Mesenteric fat pad (tissue), 1 donor: ENCODE results near the gene URB2. TPM values are rescaled to one million over a fixed set of nuclear protein-coding genes. Genes with fewer than 3 reads are reported as not detected.
A peak's percentile ranks its signal among the peaks of the same experiment; 100 is the strongest.

Source experiments
- DNase-seq: peaks from one replicate; pipeline ENCODE4 v3.0.0-alpha.2; 2020; ENCODE audit warnings: low spot score
- total RNA-seq: library from RNA; stranded (reverse); fragmentation: NEBNext Ultra II Directional; extraction: Animal tissue kit (Norgen Biotek cat#: 25700); gene quantifications from one replicate; pipeline ENCODE4 v1.2.1, GENCODE V29; 2021
- donor health status: DM: yes; HTN: yes; CAD: no.

The URB2 gene
- total RNA-seq, 1 donor from 2014 or later, result 14.0 TPM

DNA sequence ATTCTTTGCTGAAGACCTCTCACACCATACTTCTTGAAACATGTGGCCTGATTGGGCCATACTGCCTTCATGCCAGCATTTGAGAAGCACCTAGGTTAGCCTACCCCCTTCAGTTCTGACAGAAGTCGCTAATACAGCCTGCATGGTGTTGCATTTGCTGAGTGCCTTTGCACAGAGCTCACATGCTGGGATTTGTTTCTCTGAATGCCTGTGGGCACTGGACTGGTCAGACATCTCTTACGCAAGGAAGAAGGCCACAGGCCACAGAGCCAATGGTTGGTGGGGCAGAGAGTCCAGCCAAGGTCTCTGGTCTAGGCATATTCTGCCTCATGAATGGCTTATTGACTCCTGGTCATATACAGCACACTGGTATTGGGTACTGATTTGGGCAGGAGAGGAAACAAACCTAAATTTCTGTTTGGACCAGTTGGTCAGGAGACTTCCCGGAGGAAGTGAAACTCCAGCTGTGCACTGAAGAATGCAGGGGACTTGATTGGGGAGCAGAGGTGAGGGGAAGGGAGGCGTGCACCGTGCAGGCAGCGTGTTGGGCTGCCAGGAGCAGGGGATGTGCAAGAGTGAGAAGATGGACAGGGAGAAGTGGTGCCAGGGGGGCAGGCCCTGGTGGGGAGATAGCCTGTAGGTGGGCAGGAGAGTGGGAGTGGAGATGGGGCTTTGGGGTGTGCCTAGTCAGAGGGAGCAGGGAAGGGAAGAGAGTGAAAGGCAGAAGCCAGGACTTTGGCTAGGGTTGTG lies 18.1 kb downstream of the URB2 start:
- peak; percentile 71 for DNase-seq

DNA sequence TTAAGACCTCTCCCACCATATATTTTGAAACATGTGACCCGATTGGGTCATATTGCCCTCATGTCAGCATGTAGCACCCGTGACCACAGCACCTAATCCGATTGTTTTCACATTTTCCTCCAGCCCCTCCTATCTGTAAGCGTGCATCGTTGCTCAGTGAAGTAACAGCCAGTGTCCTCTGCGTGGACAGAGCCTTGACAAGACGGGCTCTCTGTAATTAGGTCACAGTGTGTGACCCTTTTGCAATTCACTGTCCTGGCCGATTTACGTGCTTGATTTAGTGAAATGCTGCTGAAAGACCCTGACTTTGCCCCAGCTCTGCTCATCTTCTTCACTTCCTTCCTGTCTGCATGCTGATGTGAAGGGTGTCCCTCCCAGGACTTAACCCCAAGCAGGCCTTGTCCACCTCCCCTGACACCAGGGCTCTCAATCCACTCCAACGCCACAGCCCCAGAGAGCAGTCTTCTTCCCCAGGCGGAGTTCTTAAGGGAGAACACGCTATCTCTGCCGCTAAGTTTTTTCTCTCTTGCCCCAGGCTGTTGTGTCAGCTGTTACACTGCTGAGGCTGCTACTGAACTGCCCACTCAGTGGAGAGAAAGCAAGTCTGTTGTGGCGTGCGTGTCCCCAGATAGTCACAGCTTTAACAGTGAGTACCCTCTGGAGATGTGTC lies 19.4 kb downstream of the URB2 start:
- DNase-seq, result no peak

DNA sequence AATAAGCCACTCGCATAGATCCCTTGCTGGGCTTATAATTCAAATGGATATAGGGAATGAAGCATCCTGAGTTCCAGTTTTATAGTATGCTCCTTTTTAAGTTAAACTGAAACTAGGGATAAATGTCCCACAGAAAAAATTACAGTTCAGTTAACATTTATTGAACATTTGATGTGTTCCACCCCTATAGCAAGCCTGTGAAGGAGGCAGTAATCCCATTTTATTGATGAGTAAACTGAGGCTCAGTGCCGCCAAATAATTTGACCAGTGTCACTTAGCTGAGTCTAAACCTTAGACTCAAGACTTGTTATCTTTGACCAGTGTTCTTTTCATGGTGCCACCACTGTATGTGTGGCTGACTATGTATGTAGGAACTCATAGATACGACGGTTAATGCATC lies 22.4 kb downstream of the URB2 start:
- DNase-seq, result no peak

DNA sequence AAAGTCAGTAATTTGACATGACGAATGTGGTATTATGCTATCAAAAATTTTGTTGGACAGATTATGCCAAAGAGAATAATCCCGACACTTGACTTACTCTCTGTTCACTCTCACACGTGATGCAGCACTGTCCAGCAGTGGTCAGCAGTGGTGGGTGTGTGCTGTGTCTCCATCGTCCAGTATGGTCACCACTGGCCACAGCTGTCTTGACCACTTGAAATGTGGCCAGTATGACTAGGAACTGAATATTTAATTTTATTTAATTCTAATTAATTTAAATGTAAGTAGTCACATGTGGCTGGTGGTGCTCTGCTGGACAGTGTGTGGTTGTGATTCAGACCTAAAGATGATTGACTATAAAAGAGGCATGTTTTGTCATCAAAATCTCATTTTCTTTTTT lies 24.0 kb downstream of the URB2 start:
- DNase-seq, result no peak

DNA sequence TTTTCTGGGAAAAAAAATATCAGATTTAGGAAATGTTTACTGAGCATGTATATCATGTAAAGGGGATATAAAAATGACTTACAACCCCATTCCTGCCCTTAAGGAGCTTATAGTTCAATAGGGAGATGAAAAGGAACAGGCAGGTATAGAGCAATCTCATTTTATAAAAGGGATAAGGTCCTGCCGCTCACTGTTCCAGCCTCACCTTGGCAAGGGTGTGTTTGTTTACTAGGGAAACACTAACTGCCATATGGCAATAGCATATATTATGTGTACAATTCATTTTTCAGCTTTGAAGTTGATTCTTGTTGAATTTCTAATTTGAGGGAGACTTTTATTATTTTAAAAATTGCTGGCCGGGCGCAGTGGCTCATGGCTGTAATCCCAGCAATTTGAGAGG lies 25.5 kb downstream of the URB2 start:
- no peak for DNase-seq

DNA sequence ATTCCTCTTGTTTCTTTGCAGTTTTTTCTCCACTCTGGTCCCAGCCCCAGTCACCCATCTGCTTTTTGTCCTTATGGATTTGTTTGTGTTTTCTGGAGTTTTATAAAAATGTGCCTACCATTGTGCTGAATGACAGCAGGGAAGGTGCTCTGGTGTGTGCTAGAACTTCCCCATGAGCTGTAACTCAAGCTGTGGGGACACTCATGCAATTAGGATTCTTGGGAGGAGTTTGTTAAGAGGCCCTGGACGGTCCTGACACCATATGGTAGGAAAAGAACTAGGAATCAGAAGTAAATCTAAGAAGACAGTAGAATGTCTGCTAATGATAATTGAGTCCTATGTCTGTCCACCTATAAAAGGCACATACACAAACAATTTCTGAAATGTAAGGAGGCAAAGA lies 27.4 kb downstream of the URB2 start:
- DNase-seq, result no peak

DNA sequence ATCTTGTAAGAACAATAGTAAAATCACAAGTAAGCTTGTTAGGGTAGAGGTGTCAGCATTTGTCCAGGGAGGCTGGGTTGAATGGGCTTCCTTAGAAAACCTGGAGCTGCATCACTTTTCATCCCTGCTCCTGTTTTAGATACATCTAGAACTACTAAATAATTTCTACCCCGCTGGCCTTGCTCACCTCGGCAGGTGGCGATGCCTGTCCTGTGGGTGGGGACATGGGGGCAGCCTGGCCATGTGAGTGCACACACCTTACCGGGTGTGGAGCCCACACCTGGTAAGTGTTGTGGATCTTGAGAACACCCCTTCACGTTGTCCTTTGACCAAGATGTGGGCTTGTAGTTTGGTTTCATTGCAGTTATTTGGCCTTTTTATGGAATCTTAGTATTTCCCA lies 29.7 kb downstream of the URB2 start:
- peak; percentile 60 for DNase-seq

DNA sequence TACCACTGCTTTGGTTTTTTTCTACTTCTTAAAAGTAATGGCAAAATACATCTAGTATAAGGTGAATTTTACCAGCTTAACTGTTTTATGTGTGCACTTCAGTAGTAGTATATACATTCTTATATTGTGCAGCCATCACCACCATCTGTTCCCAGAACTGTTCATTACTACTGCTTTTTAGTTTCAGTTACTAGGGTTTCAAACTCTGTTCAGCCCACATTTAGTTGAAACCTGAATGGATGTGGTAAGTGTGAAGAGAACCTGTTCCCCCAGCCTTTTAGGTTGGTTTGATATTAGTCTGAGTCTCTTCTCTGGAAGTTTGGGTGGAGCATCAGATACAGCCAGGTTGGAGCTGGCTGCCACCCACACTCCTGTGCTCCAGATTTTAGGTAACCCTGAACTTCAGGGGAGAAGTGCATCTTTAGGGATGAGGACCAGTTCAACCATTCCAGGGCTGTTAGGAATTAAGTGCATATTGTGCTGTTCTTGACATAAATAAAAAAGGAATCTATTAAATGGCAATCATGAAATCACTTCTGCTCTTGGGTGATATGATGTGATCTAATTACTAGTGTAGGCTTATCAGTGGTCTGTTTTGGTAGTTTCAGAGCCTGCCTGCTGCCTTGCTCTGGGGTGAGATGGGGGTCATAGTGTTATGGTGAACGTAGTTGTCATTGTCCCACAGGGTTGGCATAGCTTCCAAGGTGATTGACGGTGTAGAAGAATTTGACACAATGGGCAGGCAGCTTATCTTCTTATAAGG lies 32.1 kb downstream of the URB2 start:
- DNase-seq, result no peak

DNA sequence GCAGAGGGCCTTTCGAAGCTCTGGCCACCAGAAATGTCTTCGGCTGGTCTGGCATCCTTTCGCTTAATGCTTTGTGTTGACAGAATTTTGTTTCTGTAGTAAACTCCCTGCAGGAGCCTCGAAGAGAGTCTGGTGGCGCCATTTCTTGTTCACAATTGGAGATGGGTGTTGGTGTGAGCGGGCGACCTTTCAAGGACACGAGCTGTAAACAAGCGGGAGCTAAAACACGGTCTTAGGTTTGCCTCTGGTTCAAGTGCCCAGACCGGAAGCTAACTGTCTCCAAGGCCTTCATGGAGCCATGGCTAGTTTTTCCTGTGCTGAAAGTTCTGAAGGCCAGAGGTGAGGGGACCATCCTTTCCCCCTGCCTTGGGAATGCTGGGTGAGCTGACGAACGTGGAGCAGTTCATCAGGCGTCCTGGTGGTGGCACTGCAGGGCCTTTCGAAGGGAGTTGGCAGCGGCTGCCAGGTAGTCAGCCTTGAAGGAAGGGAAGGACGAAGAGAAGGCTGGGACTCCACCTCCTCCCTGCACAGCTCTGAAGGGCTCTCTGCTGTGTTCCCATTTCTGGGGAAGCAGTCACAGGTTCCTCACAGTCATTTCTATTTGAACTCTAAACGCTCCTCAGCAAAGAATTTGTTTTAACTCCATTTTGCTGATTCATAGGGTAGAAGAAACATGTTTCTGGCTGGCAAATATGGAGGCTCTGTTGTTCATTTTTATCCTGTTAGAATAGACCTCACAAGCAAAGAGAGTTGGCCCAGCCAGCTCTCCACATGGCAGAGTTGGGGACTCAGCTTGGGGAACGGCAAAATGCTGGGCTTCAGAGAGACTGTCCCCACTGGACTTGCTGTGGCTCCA lies 35.2 kb downstream of the URB2 start:
- DNase-seq, result peak; percentile 90

DNA sequence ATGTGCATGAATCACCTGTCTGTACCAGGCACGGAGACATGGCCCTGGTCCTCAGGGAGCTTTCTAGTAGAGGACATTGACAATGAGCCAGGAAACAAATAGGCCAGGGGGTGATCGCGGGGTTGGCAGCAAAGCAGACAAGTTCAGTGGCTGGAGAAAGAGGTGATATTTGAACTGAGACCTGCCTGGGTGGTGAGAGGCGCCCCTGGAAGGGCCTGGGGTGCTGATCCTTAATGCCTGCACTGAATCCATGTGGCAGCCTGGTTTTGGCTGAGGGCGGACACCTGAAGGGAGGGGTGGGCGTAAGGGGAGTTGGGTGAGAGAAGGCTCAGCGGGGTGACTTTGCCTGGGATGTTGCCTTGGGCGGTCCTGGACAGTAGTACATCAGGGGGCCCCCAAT lies 35.9 kb downstream of the URB2 start:
- no peak for DNase-seq

DNA sequence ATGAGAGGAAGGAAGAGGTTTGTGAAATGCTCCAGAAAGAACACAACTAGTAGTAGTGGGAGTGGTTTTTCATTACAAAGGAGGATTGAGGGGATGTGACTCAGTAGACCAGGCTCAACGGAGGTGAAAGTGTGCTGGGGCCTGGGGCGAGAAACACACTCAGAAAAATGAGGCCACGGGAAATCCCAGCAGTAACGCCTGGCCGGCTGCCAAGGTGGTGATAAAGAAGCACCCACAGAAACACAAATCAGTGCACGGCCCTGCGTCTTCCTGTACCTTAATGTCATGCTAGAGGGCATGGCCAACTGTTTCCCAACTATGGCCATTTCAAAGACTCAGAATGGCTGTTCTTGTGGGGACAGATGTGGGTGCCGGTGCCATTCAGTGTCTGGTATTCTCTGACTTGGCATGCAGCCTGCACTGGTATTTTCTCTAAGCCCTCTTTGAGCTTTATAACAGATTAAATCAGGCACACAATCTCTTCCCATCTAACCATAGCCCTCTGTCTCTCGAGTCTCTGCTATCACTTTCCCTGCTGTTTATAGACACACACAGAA lies 38.2 kb downstream of the URB2 start:
- no peak for DNase-seq

DNA sequence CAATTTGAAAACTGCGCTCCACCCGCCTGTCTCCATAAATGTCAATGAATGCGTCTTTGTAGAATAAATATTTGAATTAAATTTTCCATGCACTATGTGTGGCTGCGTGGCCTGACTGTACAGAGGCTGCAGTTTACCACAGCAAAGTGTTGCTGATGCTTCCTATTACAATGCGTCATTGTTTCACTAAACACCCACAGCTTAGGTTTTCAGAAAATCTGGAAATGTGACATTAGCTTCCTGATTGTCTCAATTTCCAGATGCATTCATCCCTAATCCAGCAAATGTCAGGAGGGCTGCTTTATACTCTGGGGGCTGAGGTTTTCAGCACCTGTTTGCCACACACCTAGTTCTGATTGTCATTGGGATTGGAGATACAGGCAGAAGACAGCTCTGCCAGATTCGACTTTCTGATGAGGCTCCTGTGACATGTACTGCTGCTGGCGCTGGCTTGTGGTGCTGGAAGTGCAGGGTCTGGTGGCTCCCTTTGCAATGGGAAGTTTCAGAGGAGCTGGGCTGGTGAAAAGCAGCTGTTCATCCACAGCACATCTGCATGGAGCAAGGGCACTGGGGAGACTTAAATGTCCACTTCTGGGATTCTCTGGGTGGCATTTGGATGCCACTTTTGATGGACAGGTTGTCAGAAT lies 40.0 kb downstream of the URB2 start:
- no peak for DNase-seq

DNA sequence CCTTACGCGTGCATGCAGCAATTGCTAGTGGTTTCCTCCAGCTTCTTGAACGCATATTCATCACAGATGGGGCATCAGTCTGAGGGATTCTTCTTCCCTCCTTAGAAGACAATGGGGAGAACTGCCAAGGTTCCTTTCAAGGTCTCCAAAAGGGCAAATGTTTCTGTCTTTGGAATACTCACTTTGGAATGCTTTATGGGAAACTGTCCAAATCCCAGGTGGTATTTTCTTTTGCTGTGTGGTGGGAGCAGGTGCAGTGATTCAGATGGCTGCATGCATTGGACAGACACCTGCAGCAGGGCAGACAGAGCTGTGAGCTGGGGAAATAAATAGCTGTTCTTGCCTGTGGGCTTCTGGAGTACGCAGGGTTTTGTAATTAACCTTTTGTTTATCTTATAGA lies 40.5 kb downstream of the URB2 start:
- no peak for DNase-seq

DNA sequence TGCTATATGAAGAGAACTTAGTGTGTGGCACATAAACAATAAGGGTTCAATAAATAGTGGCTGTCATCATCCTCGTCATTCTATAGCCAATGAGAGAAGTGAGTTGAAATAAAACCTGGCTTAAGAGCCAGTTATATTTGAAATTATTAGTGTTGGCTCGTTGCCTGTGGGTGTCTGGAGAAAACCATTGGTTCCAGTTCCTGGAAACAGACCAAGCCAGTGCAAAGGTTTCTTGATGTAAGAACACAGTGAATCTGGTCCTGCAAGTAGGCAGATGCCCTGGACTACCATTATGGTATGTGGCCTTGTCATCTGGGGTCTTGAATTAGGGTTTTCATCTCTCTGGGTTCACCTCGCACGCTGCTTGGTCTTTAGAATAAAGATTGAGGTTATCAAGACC lies 43.3 kb downstream of the URB2 start:
- DNase-seq, result no peak

DNA sequence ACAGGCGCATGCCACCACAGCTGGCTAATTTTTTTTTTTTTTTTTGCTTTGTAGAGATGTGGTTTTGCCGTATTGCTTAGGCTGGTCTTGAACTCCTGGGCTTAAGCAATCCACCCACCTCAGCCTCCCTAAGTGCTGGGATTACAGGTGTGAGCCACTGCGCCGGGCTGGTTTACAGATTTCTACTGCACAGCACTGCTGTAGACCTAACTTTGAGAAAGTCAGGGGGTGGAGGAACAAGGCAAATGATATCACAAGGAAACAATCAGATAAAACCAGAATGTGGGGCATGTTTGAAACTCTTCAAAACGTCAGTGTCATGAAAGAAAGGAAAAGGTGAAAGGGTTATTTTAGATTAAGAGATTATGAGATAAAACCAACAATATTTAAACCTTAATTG lies 45.3 kb downstream of the URB2 start:
- no peak for DNase-seq

DNA sequence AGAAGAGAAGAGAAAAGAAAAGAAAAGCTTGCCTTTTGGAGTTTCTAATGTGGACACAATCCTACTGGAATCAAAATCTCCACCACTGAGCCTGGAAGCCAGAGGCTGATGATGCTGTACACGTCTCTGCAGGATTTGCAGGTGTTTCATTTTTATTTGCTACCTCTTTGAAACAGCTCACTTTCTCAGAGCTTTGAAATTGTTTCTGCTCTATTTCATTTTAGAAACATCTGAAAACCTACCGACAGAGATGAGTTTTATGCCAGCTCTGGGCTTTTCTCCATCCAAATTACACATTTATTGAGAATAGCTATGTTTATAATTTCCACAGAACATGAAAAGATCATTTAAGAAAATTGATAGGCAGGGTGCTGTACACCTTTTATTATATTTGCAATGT lies 46.2 kb downstream of the URB2 start:
- DNase-seq, result no peak

DNA sequence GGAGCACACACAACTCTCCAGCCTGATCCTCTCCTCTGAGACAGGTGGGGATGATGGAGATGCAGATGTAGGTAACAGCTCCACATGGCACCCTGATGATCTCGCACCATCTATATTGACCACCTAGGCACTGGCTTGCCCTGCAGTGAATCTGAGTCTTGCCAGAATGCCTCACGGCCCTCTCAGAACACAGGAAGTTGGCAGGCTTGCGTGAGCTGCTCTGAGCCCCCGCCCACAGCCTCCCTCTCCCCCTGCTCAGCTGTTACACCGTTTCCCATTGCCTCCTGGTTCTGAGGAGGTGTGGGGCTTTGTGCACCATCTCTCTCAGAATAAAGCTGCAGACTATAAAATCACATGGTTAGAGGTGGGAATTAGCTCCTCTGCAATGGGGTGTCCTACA lies 48.0 kb downstream of the URB2 start:
- no peak for DNase-seq

DNA sequence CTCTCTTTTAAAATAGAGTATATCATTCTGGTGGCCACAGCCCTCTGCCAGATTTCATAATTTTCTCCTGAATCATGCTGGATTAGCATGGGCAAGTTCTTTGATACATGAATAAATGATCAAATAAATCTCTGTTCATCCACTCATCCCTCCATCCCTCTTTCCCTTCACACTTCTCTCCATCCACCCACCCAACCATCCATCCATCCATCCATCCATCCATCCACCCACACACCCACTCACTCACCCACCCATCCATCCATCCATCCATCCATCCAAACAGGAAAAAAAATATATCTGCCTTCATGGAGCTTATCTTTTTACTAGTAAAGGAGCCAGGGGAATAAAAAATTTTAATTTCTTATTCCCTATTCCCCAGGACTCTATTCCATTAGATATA lies 49.3 kb downstream of the URB2 start:
- no peak for DNase-seq

DNA sequence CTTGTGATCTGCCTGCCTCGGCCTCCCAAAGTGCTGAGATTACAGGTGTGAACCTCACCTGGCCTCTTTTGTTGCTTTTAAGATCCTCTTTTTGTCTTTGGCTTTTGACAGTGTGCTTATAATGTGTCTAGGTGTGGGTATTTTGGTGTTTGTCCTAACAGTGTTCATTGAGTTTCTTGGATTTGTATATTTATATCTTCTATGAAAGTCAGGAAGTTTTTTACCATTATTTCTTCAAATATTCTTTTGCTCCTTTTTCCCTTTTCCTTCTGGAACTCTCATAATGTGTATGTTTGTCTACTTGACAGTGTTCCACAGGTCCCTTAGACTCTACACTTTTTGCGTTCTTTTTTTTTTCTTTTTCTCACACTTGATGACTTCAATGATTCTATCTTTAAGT lies 59.1 kb downstream of the URB2 start:
- no peak for DNase-seq

DNA sequence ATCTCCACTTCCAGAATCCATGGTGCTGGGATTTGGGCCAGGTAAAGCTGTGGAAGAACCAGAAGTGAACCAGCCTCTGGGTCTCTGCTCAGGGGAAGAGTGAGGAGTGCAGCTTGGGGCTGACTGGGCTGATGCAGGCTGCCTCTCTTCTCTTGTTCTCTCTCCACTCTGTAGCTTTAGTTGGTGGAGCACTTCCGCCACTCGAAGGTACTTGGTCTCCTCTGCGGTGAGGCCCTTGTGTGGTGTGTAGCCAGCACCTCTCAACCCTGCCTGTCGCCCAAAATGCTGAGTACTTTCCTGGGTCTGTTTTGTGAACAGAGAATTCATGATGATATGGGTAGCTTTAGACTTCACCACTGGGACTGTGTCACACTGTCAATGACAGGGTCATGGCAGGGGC lies 63.2 kb downstream of the URB2 start:
- DNase-seq, result no peak

DNA sequence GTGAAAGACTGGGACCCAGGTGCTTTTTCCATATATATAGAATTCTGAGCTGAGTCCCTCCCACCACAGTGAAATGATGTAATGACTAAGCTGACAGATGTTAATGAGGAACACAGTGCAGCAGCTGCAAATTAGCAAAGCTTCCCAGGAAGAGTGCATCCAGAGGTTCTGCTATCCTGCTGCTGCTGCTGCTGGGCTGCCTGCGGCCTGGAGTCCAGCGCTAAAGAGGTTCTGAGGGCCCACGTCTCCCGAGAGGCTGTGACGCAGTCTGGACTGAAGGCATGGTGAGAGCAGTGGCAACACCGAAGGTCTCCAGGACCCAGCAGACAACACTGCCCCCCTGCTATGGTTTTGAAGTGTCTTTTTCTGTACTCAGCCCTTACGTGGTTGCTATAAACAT lies 63.9 kb downstream of the URB2 start:
- no peak for DNase-seq
